HCT116 (cell line): Measurements from ENCODE around the gene CIC. TPM values are rescaled to one million over a fixed set of nuclear protein-coding genes. Genes with fewer than 3 reads are reported as not detected.

Experiments
- ATAC-seq: fragments of 200-7000 bp; cut with Tn5 transposase; 2 replicates; pipeline ENCODE4 v1.9.1; 2020; ENCODE audit warnings: mild to moderate bottlenecking, moderate library complexity
- BruUV-seq: library from RNA; stranded (reverse); fragments of 400-500 nt; replicated peaks from 2 replicates; lab custom pipeline; 2021; lab: Mats Ljungman, UMichigan
- CTCF ChIA-PET: fragments of 300-600 bp; sonication (Branson Sonifier 250); formaldehyde crosslinking; loops from one replicate; lab custom pipeline; 2021; ENCODE audit warnings: antibody characterized with exemption; lab: Charles Lee
- POLR2A ChIA-PET: fragments of 300-600, 350-600 bp; sonication (Branson Sonifier 250); formaldehyde crosslinking; loops from one replicate; lab custom pipeline; 2021; ENCODE audit warnings: antibody characterized with exemption; lab: Charles Lee
- RAD21 ChIA-PET, 2 experiments: fragments of 300-600 bp; sonication (Branson Sonifier 250); formaldehyde crosslinking; loops; one replicate each; lab custom pipeline; 2023; ENCODE audit warnings: low total read pairs in 2 of 2; ENCODE audit not compliant: uncharacterized antibody in 2 of 2, unreplicated experiment in 2 of 2, low non-redundant PET in 1 of 2; lab: Charles Lee
- DNase-seq: peaks from one replicate; pipeline ENCODE4 v3.0.0-alpha.2; 2010; ENCODE audit warnings: low read depth, low spot score
- H2AFZ ChIP-seq: fragments of 200-600 bp; shearing (Covaris generic), sonication (generic); 2 replicates; pipeline ENCODE4 v1.6.1; 2017; ENCODE audit warnings: low read depth, mixed run types, mixed read lengths, antibody characterized with exemption, low read length; ENCODE audit not compliant: poor library complexity, severe bottlenecking
- H3K27ac ChIP-seq: 2 replicates; pipeline ENCODE4 v1.5.1; 2012; ENCODE audit warnings: low read depth, low read length
- H3K27me3 ChIP-seq: fragments of 200-600 bp; sonication (generic); 2 replicates; pipeline ENCODE4 v1.6.1; 2016; ENCODE audit warnings: mixed run types, low read length, mixed read lengths; ENCODE audit not compliant: insufficient read depth
- H3K36me3 ChIP-seq, 2 experiments: fragments of 200-500 bp in 1 of 2; fragments of 200-600 bp in 1 of 2; sonication (Bioruptor generic) in 1 of 2; sonication (generic) in 1 of 2; 2 replicates each; pipeline versions ENCODE4 v1.5.1 to v1.6.1; 2014 to 2016; ENCODE audit warnings: low read length in 2 of 2, inconsistent platforms in 1 of 2, mixed read lengths in 1 of 2, mixed run types in 1 of 2; ENCODE audit not compliant: insufficient read depth in 2 of 2, control insufficient read depth in 1 of 2
- H3K4me1 ChIP-seq, 2 experiments: fragments of 200-600 bp in 1 of 2; sonication (generic) in 1 of 2; 2 replicates each; pipeline versions ENCODE4 v1.5.1 to v1.6.1; 2012 to 2017; ENCODE audit warnings: low read length in 2 of 2, inconsistent platforms in 1 of 2, mild to moderate bottlenecking in 1 of 2, mixed read lengths in 1 of 2, mixed run types in 1 of 2, moderate library complexity in 1 of 2; ENCODE audit not compliant: insufficient read depth in 2 of 2, control insufficient read depth in 1 of 2
- H3K4me2 ChIP-seq: fragments of 200-600 bp; sonication (generic); 2 replicates; pipeline ENCODE4 v1.6.1; 2017; ENCODE audit warnings: mixed run types, low read length, mixed read lengths
- H3K4me3 ChIP-seq, 2 experiments: fragments of 200-600 bp in 1 of 2; sonication (generic) in 1 of 2; replicated peaks in 1 of 2; 2 replicates each; pipeline ENCODE4 v1.5.1; 2011 to 2016; ENCODE audit warnings: low read length in 2 of 2, control low read depth in 1 of 2, low read depth in 1 of 2, mild to moderate bottlenecking in 1 of 2, mixed read lengths in 1 of 2, mixed run types in 1 of 2
- H3K79me2 ChIP-seq: fragments of 200-600 bp; sonication (generic); 2 replicates; pipeline ENCODE4 v1.6.1; 2017; ENCODE audit warnings: mild to moderate bottlenecking, mixed run types, low read length, moderate library complexity, mixed read lengths; ENCODE audit not compliant: insufficient read depth
- H3K9ac ChIP-seq: fragments of 200-600 bp; sonication (generic); 2 replicates; pipeline ENCODE4 v1.6.1; 2016; ENCODE audit warnings: low read length, mixed read lengths
- H3K9me2 ChIP-seq: fragments of 200-600 bp; sonication (generic), shearing (Covaris generic); 2 replicates; pipeline ENCODE4 v1.6.1; 2017; ENCODE audit warnings: mixed run types, mild to moderate bottlenecking, moderate library complexity; ENCODE audit not compliant: insufficient read depth
- H3K9me3 ChIP-seq, 2 experiments: fragments of 200-500 bp in 1 of 2; fragments of 200-600 bp in 1 of 2; sonication (Bioruptor generic) in 1 of 2; sonication (generic) in 1 of 2; 2 replicates each; pipeline ENCODE4 v1.6.1; 2014 to 2017; ENCODE audit warnings: low read length in 2 of 2, mixed read lengths in 2 of 2, inconsistent platforms in 1 of 2, low read depth in 1 of 2, mild to moderate bottlenecking in 1 of 2, mixed run types in 1 of 2, moderate library complexity in 1 of 2; ENCODE audit not compliant: control insufficient read depth in 1 of 2, insufficient read depth in 1 of 2
- H4K20me1 ChIP-seq: fragments of 200-600 bp; sonication (generic), shearing (Covaris generic); 2 replicates; pipeline ENCODE4 v1.6.1; 2017; ENCODE audit warnings: mixed run types, mild to moderate bottlenecking, moderate library complexity; ENCODE audit not compliant: insufficient read depth
- CBX3 ChIP-seq: IDR thresholded peaks from 2 replicates; pipeline ENCODE4 v1.6.1; 2012; ENCODE audit warnings: low read depth
- ELF1 ChIP-seq: IDR thresholded peaks from 2 replicates; pipeline ENCODE4 v1.6.1; 2012; ENCODE audit warnings: low read depth, borderline replicate concordance
- EZH2phosphoT487 ChIP-seq: fragments of 200-600 bp; IDR thresholded peaks from 2 replicates; pipeline ENCODE4 v1.6.1; 2018; ENCODE audit warnings: antibody characterized with exemption, borderline replicate concordance
- JUND ChIP-seq: IDR thresholded peaks from 2 replicates; pipeline ENCODE4 v1.6.1; 2012
- POLR2AphosphoS5 ChIP-seq: IDR thresholded peaks from 2 replicates; pipeline ENCODE4 v1.6.1; 2011; ENCODE audit warnings: mild to moderate bottlenecking, low read depth, low read length, moderate library complexity
- SRF ChIP-seq: IDR thresholded peaks from 2 replicates; pipeline ENCODE4 v1.6.1; 2012; ENCODE audit warnings: low read depth
- ZFX ChIP-seq: fragments of 450-650 bp; IDR thresholded peaks from 2 replicates; pipeline ENCODE4 v1.6.1; 2017
- intact Hi-C: fragments of 100-400 bp; cut with micrococcal nuclease; formaldehyde crosslinking; loops from 2 replicates; pipeline ENCODE4 v1.10.0; 2022
- total RNA-seq: library from RNA; stranded (reverse); gene quantifications from one replicate; pipeline ENCODE4 v1.2.1, GENCODE V29; 2021; ENCODE audit not compliant: unreplicated experiment
- TF ChIP-seq, protein P1 (sequence below), 3 experiments: fragments of 200-600 bp in 1 of 3; sonication (generic) in 1 of 3; IDR thresholded peaks in 2 of 3; conservative IDR thresholded peaks in 1 of 3; 2 replicates each; pipeline ENCODE4 v1.5.1; 2012 to 2017; ENCODE audit warnings: low read depth in 2 of 3, low read length in 2 of 3, antibody characterized with exemption in 1 of 3, borderline replicate concordance in 1 of 3, control low read depth in 1 of 3, mild to moderate bottlenecking in 1 of 3, mixed read lengths in 1 of 3, mixed run types in 1 of 3, moderate library complexity in 1 of 3; ENCODE audit not compliant: insufficient read depth in 1 of 3

The CIC gene
- total RNA-seq, 1 experiment from 2014 or later: 52.0 TPM

DNA sequence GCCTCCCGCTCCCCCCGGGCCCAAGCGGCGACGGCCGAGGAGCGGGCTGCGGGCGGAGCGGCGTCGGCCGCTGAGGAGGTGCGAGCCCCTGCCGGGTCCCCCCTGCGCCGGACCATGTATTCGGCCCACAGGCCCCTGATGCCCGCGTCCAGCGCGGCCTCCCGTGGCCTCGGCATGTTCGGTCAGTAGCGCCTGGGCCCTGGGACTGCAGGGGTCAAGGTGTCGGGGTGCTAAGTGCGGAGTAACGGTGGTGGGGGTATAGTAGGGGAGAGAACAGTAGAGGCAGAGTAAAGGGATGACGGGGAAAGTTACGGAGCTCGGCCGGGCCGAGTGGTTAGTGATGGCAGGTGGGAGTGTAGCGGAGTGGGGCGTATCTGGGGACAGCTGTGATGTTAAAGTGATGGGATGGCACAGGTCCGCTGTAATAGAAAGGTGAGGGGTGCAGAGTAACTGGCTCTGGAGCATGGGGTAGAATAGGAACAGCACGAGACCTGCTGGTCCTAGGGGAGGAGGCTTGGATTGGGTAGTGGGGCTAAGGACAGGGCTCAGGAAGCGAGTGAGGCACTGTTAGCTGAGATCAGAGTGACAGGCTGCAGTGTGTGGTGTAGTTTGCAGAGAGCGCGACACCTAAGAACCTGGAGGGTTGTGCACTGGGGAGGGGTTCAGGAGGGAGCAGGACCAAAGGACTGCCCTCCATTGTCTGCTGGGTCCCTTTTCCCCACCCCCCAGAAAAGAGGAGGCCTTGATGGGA, 15.7 kb downstream of the CIC start:
- peak overlapping the region; percentile 64 to 68 for H3K4me3 ChIP-seq
- DNase-seq (no peak), ATAC-seq (no peak)
- peaks cover 9 to 15% of the 10 kb centered on the region in 2 experiments for H3K36me3 ChIP-seq
- no peaks in the 10 kb centered on the region for H3K27me3 ChIP-seq
- ChIA-PET CTCF (interaction anchor here (0.7 to 1.5 kb wide), 3 partner anchors 9 to 38 kb away, joined by 3 read pairs; no protein-coding TSS in a partner anchor), POLR2A (no interaction called here), RAD21 (no interaction called here)
- no peaks in the 10 kb centered on the region for H4K20me1 ChIP-seq
- H3K9me3 ChIP-seq: no peaks in the 10 kb centered on the region
- intact Hi-C loops: no loop called here
- H3K4me2 ChIP-seq: peak overlapping the region; percentile 94
- H3K9me2 ChIP-seq: no peaks in the 10 kb centered on the region
- H3K27ac ChIP-seq: peak overlapping the region; percentile 75
- peaks cover 29 to 55% of the 10 kb centered on the region in 2 experiments for H3K4me1 ChIP-seq
- BruUV-seq: TSS peak; percentile 35
- TF ChIP-seq SRF (no peak), EZH2phosphoT487 (no peak), ZFX (no peak)
- peaks cover 18% of the 10 kb centered on the region; the same call in 1 of the 2 replicates for H3K79me2 ChIP-seq
- H3K9ac ChIP-seq: peak overlapping the region; percentile 66
- no peak overlapping the region for H2AFZ ChIP-seq

DNA sequence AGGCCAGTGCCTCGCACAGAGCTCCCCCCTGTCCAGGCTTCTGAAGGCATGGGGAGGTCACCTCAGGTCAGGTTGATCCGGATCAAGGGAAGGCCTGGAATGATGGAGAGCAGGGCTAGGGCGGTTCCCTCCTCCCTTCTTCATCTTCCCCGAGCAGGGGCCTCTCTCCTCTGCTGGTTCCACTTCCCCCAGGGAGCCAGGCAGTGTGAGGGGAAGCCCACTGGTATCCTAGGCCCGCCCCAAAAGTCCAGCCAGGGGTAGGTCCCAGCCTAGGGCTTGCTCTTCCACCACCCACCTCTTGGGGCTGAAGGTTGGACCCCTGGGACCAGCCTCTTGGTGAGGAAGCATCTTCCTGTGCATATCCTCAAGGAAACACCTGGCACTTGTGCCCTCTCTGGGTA, 16.5 kb downstream of the CIC start:
- Histone ChIP-seq H3K4me2 (peak overlapping the region; percentile 94), H3K9me3 (no peaks in the 10 kb centered on the region), H3K36me3 (peaks cover 9 to 20% of the 10 kb centered on the region in 2 experiments), H3K9ac (peak overlapping the region; percentile 66; the same call in 1 of the 2 replicates), H3K79me2 (peaks cover 18% of the 10 kb centered on the region; the same call in 1 of the 2 replicates), H3K27ac (no peak overlapping the region; the same call in 1 of the 2 replicates), H3K4me3 (peak overlapping the region in 1 of 2 experiments; percentile 68; a peak in 2 of 4 replicates), H4K20me1 (no peaks in the 10 kb centered on the region), H3K9me2 (no peaks in the 10 kb centered on the region), H3K27me3 (no peaks in the 10 kb centered on the region), H2AFZ (no peak overlapping the region), H3K4me1 (peaks cover 29 to 53% of the 10 kb centered on the region in 2 experiments)
- no peak for DNase-seq
- ChIA-PET RAD21 (no interaction called here), POLR2A (no interaction called here), CTCF (no interaction called here)
- TF ChIP-seq POLR2AphosphoS5 (no peak), CBX3 (no peak), ELF1 (no peak), JUND (no peak)
- TF ChIP-seq, protein P1, sequence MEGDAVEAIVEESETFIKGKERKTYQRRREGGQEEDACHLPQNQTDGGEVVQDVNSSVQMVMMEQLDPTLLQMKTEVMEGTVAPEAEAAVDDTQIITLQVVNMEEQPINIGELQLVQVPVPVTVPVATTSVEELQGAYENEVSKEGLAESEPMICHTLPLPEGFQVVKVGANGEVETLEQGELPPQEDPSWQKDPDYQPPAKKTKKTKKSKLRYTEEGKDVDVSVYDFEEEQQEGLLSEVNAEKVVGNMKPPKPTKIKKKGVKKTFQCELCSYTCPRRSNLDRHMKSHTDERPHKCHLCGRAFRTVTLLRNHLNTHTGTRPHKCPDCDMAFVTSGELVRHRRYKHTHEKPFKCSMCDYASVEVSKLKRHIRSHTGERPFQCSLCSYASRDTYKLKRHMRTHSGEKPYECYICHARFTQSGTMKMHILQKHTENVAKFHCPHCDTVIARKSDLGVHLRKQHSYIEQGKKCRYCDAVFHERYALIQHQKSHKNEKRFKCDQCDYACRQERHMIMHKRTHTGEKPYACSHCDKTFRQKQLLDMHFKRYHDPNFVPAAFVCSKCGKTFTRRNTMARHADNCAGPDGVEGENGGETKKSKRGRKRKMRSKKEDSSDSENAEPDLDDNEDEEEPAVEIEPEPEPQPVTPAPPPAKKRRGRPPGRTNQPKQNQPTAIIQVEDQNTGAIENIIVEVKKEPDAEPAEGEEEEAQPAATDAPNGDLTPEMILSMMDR (IDR thresholded peaks at IDR 0.05 in 2 of 3, conservative IDR thresholded peaks at IDR 0.05 in 1 of 3; ENCODE audit: borderline replicate concordance in 1 of 3, insufficient read depth in 1 of 3, low read depth in 2 of 3, low read length in 2 of 3): no peak
- intact Hi-C loops: no loop called here
- BruUV-seq: no TSS peak
- ATAC-seq: no peak
